ENCODE data around the gene ATP1B4.

The ATP1B4 gene

DNA sequence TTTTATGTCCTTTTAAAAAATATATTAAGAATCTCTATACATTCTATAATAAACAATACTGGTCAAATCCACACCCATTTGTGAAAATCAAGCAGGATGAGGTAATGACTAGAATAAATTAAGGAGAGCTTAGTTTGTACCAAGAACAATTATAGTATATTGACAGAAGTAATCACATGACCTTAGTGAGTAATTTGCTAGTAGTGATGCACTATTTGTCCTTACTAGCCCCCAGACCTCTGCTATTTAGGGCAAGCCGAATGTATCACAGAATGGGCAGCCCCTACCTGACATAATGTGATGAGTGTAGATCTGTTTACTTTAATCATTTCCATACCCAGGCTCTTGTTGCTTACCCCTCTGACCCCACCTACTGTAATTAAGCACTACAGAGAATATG, 15.8 kb downstream of the ATP1B4 start:
- no peak for DNase-seq

DNA sequence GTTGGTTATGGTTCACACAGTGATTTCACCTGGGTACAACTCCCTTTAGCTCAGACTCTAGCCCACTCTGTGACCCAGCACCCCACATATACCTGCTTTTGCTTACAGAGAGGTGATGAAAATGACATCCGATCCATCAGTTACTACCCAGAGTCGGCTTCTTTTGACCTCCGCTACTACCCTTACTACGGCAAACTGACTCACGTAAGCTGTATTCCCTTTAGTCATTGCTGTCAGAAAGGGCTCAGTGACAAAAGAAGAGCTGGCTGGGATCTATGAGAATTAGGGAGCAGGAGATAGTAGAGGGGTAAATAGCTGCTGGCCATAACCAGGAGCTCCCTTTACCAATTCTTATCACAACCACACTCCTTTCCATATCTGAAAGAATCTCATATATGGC, 16.7 kb downstream of the ATP1B4 start:
- DNase-seq, result no peak

- DNase-seq, result no peak
These were observed 18.2 kb downstream of the ATP1B4 start for GRCh38 chrX:120379937-120380681.

- no peak for DNase-seq
These were observed 18.8 kb downstream of the ATP1B4 start for GRCh38 chrX:120380699-120381098.

GRCh38 chrX:120401301-120401700, 39.4 kb downstream of the ATP1B4 start:
- DNase-seq, result no peak

DNA sequence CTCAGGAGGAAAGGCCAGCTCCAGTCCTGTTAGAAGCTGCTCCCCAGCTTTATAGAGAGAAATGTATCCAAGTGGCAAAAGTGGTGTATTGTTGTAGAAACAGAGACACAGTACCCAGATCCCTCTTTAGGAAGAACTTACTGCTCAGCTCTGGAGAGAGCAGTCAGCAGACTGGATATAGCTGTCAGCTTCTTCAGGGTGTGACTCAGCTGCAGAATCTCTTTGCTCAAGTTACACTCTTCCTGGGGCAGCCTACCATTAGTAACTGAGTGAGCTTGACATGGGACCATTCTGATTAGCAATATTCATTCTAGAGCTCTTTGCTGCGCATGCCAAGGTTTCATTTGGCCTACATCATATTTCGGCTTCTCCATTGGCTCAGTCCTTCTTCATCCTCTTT, 40.5 kb downstream of the ATP1B4 start:
- DNase-seq, result no peak

- DNase-seq, result no peak
These were observed 44.7 kb downstream of the ATP1B4 start for GRCh38 chrX:120406638-120407037.

GRCh38 chrX:120408168-120408567, 46.3 kb downstream of the ATP1B4 start:
- DNase-seq, result no peak

DNA sequence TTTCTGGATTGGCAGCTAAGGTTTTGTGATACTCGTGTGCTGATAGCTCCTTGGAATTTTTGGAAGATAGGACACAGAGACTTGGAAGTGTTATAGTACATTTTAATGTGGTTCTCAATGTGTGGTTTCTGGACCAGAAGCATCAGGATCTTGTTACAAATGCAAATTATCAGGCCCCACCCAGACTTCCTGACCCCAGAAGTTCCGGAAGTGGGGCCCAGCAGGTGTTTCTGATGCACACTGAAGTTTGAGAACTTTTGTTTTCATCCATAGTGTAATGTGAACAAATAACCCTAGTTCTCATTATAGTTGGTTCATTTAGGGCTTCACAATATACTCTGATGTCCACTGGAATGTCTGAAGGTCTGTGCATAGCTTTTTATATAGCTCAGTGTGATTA, 57.6 kb downstream of the ATP1B4 start:
- no peak for DNase-seq

GRCh38 chrX:120426599-120426998, 64.7 kb downstream of the ATP1B4 start:
- no peak for DNase-seq

DNA sequence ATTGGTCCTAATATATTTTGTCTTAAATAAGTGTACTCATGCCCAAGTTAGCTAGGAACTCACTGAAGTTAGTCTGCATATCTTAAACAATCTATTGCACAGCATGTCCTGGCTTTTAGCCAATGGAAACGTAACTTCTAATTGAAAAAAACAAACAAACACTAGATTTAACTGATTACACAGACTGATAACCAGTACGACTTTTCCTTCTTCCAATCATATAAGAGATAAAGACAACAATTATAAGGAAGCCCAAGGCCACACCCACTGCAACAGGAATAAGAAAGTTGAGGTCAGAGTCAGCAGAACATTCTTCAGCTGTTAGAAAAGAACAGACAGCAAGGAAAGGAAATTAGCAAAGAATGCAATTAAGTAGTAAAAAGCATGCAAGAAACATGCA, 66.4 kb downstream of the ATP1B4 start:
- DNase-seq, result no peak

- DNase-seq, result peak; percentile 2
These were observed 68.1 kb downstream of the ATP1B4 start for GRCh38 chrX:120429776-120430540.

Measured in NCI-H510A treated with DMSO at 0.1 percent for 48 hours (cell line).